Hepatocyte (in vitro differentiated cells): ENCODE measurements around the gene DNAH7.

Experiments
- CTCF ChIP-seq: fragments of 200-600 bp; sonication (generic); IDR thresholded peaks from 2 replicates; pipeline ENCODE4 v1.5.1; 2016; ENCODE audit warnings: antibody characterized with exemption, mild to moderate bottlenecking; ENCODE audit not compliant: poor library complexity
- EZH2 ChIP-seq: fragments of 200-600 bp; sonication (generic); IDR thresholded peaks from 2 replicates; pipeline ENCODE4 v1.6.1; 2016; ENCODE audit warnings: antibody characterized with exemption, mild to moderate bottlenecking, borderline replicate concordance
- EZH2phosphoT487 ChIP-seq: fragments of 200-600 bp; sonication (generic); IDR thresholded peaks from one replicate; pipeline ENCODE4 v1.6.1; 2018; ENCODE audit warnings: antibody characterized with exemption, mild to moderate bottlenecking, low read depth, moderate library complexity; ENCODE audit not compliant: unreplicated experiment, severe bottlenecking

GRCh38 chr2:195706161-195706900 lies 362.3 kb downstream of the DNAH7 start:
- TF ChIP-seq CTCF (no peak), EZH2 (no peak), EZH2phosphoT487 (no peak)
